Erythroblast (primary cell): ENCODE results near the gene PSMD6.

ENCODE experiments used
- GATA1 ChIP-seq: IDR thresholded peaks from 2 replicates; pipeline ENCODE4 v1.6.1; 2011; ENCODE audit warnings: low read depth, mild to moderate bottlenecking, control low read depth, low read length, moderate library complexity
- POLR2A ChIP-seq: IDR thresholded peaks from 2 replicates; pipeline ENCODE4 v1.6.1; 2011; ENCODE audit warnings: mild to moderate bottlenecking, low read length

- TF ChIP-seq POLR2A (no peak), GATA1 (no peak)
Observed at GRCh38 chr3:63986831-63987230, 36.5 kb downstream of the PSMD6 start.
